GM12878 (cell line): ENCODE data around the gene PIERCE2. TPM values are rescaled to one million over a fixed set of nuclear protein-coding genes. Genes with fewer than 3 reads are reported as not detected.

Source experiments
- ATAC-seq: fragments of 200-7000 bp; cut with Tn5 transposase; 3 replicates; pipeline ENCODE4 v1.9.1; 2020; ENCODE audit warnings: mild to moderate bottlenecking, moderate library complexity
- BruUV-seq: library from RNA; stranded (reverse); fragments of 400-500 nt; replicated peaks from 2 replicates; lab custom pipeline; 2021; lab: Mats Ljungman, UMichigan
- CTCF ChIA-PET: fragments of 300-600 bp; sonication (Branson Sonifier 250); formaldehyde crosslinking; extraction: SDS; loops from one replicate; lab custom pipeline; 2021; ENCODE audit warnings: inconsistent platforms; lab: Yijun Ruan, JAX
- POLR2A ChIA-PET: fragments of 350-600 bp; formaldehyde crosslinking; extraction: SDS; loops from one replicate; lab custom pipeline; 2021; ENCODE audit warnings: inconsistent platforms; lab: Charles Lee
- RAD21 ChIA-PET: fragments of 300-600 bp; sonication (Branson Sonifier 250); formaldehyde crosslinking; loops from one replicate; lab custom pipeline; 2023; ENCODE audit warnings: antibody characterized with exemption; ENCODE audit not compliant: unreplicated experiment; lab: Charles Lee
- SMC1A ChIA-PET: fragments of 300-600 bp; sonication (Branson Sonifier 250); formaldehyde crosslinking; loops from one replicate; lab custom pipeline; 2023; ENCODE audit not compliant: unreplicated experiment, uncharacterized antibody; lab: Charles Lee
- DNase-seq: peaks from one replicate; pipeline ENCODE4 v3.0.0-alpha.2; 2011; ENCODE audit warnings: low read depth, low spot score
- FAIRE-seq: peaks from 3 replicates; lab custom pipeline; 2011; peaks lifted over from hg19 to GRCh38; lab: Jason Lieb, UNC
- H2AFZ ChIP-seq: 2 replicates; pipeline ENCODE4 v1.6.0; 2011; ENCODE audit warnings: low read depth, low read length, control low read depth; ENCODE audit not compliant: control insufficient read depth
- H3K27ac ChIP-seq: 2 replicates; pipeline ENCODE4 v1.5.1; 2011; ENCODE audit warnings: control low read depth; ENCODE audit not compliant: control insufficient read depth, insufficient read depth
- H3K27me3 ChIP-seq, 2 experiments: replicated peaks in 1 of 2; 2 replicates each; pipeline versions ENCODE4 v1.6.0 to v1.6.1; 2011; ENCODE audit warnings: low read length in 1 of 2; ENCODE audit not compliant: control insufficient read depth in 2 of 2, insufficient read depth in 2 of 2
- H3K36me3 ChIP-seq, 2 experiments: 2 replicates each; pipeline ENCODE4 v1.5.1; 2011; ENCODE audit warnings: low read length in 1 of 2; ENCODE audit not compliant: control insufficient read depth in 2 of 2, insufficient read depth in 2 of 2
- H3K4me1 ChIP-seq: 2 replicates; pipeline ENCODE4 v1.6.1; 2011; ENCODE audit warnings: mild to moderate bottlenecking, low read length, moderate library complexity, mixed read lengths; ENCODE audit not compliant: control insufficient read depth, insufficient read depth
- H3K4me2 ChIP-seq: 2 replicates; pipeline ENCODE4 v1.6.0; 2011; ENCODE audit warnings: control low read depth; ENCODE audit not compliant: control insufficient read depth, insufficient read depth
- H3K4me3 ChIP-seq: fragments of 200-600 bp; sonication (generic); 2 replicates; pipeline ENCODE4 v1.5.1; 2016
- H3K79me2 ChIP-seq: 2 replicates; pipeline ENCODE4 v1.6.0; 2011; ENCODE audit warnings: low read length; ENCODE audit not compliant: control insufficient read depth, insufficient read depth
- H3K9ac ChIP-seq: 2 replicates; pipeline ENCODE4 v1.8.0; 2011; ENCODE audit warnings: low read length, control low read depth, mixed read lengths; ENCODE audit not compliant: control insufficient read depth, insufficient read depth
- H3K9me3 ChIP-seq: replicated peaks from 3 replicates; pipeline ENCODE4 v1.5.1; 2011; ENCODE audit warnings: mild to moderate bottlenecking, low read length; ENCODE audit not compliant: control insufficient read depth, insufficient read depth
- H4K20me1 ChIP-seq: 2 replicates; pipeline ENCODE4 v1.6.0; 2011; ENCODE audit not compliant: control insufficient read depth, insufficient read depth
- CBX5 ChIP-seq: sonication (generic); IDR thresholded peaks from 2 replicates; pipeline ENCODE4 v1.6.1; 2016; ENCODE audit warnings: low read depth, moderate library complexity, mild to moderate bottlenecking, inconsistent platforms
- CTCF ChIP-seq, 3 experiments: IDR thresholded peaks in 2 of 3; conservative IDR thresholded peaks in 1 of 3; 2 replicates each; pipeline ENCODE4 v1.5.1; 2011; ENCODE audit warnings: low read depth in 3 of 3, low read length in 3 of 3, mild to moderate bottlenecking in 3 of 3, control low read depth in 2 of 3, moderate library complexity in 2 of 3, inconsistent platforms in 1 of 3, mixed read lengths in 1 of 3; ENCODE audit not compliant: control insufficient read depth in 2 of 3, insufficient read depth in 1 of 3; ENCODE audit errors: extremely low read depth in 1 of 3
- E2F4 ChIP-seq: IDR thresholded peaks from 2 replicates; pipeline ENCODE4 v1.6.1; 2012; ENCODE audit warnings: low read depth, low read length, improper control_type of control experiment
- EED ChIP-seq: sonication (generic); IDR thresholded peaks from 2 replicates; pipeline ENCODE4 v1.6.1; 2016; ENCODE audit warnings: antibody characterized with exemption, low read depth
- FOXM1 ChIP-seq: IDR thresholded peaks from 2 replicates; pipeline ENCODE4 v1.6.1; 2012; ENCODE audit warnings: low read depth, mild to moderate bottlenecking, inconsistent platforms, low read length, moderate library complexity
- KAT2A ChIP-seq: conservative IDR thresholded peaks from 2 replicates; pipeline ENCODE4 v1.6.1; 2011; ENCODE audit warnings: low read depth, low read length; ENCODE audit not compliant: control insufficient read depth
- MEF2B ChIP-seq: fragments of 450-650 bp; IDR thresholded peaks from 2 replicates; pipeline ENCODE4 v1.6.1; 2018; ENCODE audit warnings: mild to moderate bottlenecking, moderate library complexity; ENCODE audit not compliant: partially characterized antibody, poor library complexity, severe bottlenecking
- MXI1 ChIP-seq: fragments of 150-350 bp; IDR thresholded peaks from 2 replicates; pipeline ENCODE4 v1.6.1; 2011; ENCODE audit warnings: low read depth, mild to moderate bottlenecking, inconsistent platforms, low read length, improper control_type of control experiment
- NFIC ChIP-seq: IDR thresholded peaks from 2 replicates; pipeline ENCODE4 v1.6.1; 2012; ENCODE audit warnings: low read depth, mild to moderate bottlenecking, inconsistent platforms, low read length, moderate library complexity
- WGBS: methylation state at CpG from one replicate; pipeline ENCODE4 v1.1.6; 2016; ENCODE audit warnings: low lambda C conversion rate; ENCODE audit not compliant: insufficient replicate concordance, insufficient coverage; ENCODE audit errors: missing lambda C conversion rate; 5-methylcytosine and 5-hydroxymethylcytosine counted together
- in situ Hi-C: fragments of 300-500 bp; cut with MboI; formaldehyde crosslinking; loops from 9 replicates; pipeline ENCODE4 v1.14.3; 2018; ENCODE audit warnings: mixed read lengths
- intact Hi-C: fragments of 100-400 bp; cut with micrococcal nuclease; formaldehyde crosslinking; loops from one replicate; pipeline ENCODE4 v1.14.2; 2022; ENCODE audit not compliant: unreplicated experiment
- polyA plus RNA-seq, 11 experiments: library from polyadenylated mRNA; depleted of rRNA in 4 of 11; unstranded in 6 of 11; stranded (reverse) in 5 of 11; fragments of >200 nt; fragmentation: Nextera tagmentation in 4 of 11; fragmentation: Illumina TruSeq in 1 of 11; extraction: Ambion mirVana in 4 of 11; extraction: Trizol in 1 of 11; gene quantifications; 1 replicate in 1 of 11; 2 replicates in 10 of 11; pipeline versions ENCODE4 v1.2.1 to v1.2.3, GENCODE V29; 2011 to 2016; ENCODE audit warnings: inconsistent platforms in 2 of 11, missing spikeins in 2 of 11, low read depth in 1 of 11
- total RNA-seq, 4 experiments: library from RNA; depleted of rRNA in 3 of 4; stranded (reverse); fragments of >200 nt in 3 of 4; fragmentation: Illumina TruSeq in 1 of 4; extraction: Trizol in 1 of 4; gene quantifications; 2 replicates each; pipeline versions ENCODE4 v1.2.1 to v1.2.3, GENCODE V29; 2013 to 2021
- TF ChIP-seq, protein P1 (sequence below): fragments of 450-650 bp; IDR thresholded peaks from 2 replicates; pipeline ENCODE4 v1.6.1; 2017; ENCODE audit warnings: mild to moderate bottlenecking, moderate library complexity
- TF ChIP-seq, protein P2 (sequence below): IDR thresholded peaks from 2 replicates; pipeline ENCODE4 v1.6.1; 2011; ENCODE audit warnings: borderline replicate concordance, low read depth, mild to moderate bottlenecking, moderate library complexity, mixed read lengths, low read length; ENCODE audit not compliant: insufficient read depth; ENCODE audit errors: extremely low read length

The PIERCE2 gene
- total and polyA plus RNA-seq, 10 of the 15 experiments (the other 5 are each of a cell fraction or from before 2014, with no cell fraction given): 0.33 to 1.4 (median 0.89) TPM; not detected in 1

DNA sequence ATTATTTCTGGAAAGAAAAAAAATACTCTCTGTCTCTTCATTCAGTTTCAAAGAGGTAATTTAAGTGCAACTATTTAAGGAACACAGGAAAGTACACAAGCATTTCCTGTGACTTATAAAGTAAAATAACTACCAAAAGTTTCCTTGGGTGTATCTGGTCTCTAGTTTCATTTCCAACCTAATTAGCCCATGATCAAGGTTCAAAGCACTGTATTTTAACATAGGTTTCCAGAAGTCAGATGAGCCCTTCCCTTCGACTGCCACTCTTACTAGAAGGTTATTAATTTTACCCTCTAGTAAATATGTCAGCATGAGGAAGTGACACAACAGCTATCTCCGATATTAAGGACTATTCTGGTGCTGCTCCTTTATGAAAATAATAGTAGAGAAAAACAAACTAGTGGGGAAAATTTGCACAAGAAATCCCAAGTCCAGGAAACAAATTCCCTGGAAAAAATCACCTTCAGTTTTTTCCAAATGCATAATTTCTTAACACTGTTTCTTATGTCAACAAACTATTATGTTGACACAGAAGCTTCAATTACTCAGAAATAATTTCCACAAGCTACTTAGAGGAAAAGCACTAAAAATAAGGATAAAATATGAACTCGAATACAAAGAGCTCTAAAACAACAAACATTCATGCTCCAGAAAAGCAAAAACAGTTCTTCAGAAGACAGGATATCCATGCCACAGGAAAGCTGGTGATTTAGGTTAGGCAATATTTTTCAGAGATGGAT lies 35.4 kb upstream of the PIERCE2 start (continued):
- TF ChIP-seq, protein P1, sequence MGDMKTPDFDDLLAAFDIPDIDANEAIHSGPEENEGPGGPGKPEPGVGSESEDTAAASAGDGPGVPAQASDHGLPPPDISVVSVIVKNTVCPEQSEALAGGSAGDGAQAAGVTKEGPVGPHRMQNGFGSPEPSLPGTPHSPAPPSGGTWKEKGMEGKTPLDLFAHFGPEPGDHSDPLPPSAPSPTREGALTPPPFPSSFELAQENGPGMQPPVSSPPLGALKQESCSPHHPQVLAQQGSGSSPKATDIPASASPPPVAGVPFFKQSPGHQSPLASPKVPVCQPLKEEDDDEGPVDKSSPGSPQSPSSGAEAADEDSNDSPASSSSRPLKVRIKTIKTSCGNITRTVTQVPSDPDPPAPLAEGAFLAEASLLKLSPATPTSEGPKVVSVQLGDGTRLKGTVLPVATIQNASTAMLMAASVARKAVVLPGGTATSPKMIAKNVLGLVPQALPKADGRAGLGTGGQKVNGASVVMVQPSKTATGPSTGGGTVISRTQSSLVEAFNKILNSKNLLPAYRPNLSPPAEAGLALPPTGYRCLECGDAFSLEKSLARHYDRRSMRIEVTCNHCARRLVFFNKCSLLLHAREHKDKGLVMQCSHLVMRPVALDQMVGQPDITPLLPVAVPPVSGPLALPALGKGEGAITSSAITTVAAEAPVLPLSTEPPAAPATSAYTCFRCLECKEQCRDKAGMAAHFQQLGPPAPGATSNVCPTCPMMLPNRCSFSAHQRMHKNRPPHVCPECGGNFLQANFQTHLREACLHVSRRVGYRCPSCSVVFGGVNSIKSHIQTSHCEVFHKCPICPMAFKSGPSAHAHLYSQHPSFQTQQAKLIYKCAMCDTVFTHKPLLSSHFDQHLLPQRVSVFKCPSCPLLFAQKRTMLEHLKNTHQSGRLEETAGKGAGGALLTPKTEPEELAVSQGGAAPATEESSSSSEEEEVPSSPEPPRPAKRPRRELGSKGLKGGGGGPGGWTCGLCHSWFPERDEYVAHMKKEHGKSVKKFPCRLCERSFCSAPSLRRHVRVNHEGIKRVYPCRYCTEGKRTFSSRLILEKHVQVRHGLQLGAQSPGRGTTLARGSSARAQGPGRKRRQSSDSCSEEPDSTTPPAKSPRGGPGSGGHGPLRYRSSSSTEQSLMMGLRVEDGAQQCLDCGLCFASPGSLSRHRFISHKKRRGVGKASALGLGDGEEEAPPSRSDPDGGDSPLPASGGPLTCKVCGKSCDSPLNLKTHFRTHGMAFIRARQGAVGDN: no peak
- TF ChIP-seq MXI1 (no peak), NFIC (peak; percentile 20; the same call in 1 of the 2 replicates), MEF2B (peak; percentile 44), KAT2A (no peak), EED (no peak), FOXM1 (no peak)

DNA sequence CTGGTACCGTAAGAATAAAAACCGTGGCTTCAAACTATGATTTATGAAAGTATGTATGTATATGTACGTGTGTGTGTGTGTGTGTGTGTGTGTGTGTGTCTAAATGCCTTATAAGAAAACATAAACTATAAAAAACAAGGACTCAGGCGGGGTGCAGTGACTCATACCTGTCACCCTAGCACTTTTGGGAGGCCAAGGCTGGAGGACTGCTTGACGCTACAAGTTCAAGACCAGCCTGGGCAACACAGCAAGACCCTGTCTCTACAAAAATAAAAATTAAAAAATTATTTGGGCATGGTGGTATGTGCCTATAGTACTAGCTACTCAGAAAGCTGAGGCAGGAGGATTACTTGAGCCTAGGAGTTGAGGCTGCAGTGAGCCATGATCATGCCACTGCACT lies 29.2 kb upstream of the PIERCE2 start:
- no peaks in the 10 kb centered on the region for H3K9me3 ChIP-seq
- no peak overlapping the region for H2AFZ ChIP-seq
- H3K27me3 ChIP-seq: no peaks in the 10 kb centered on the region
- H3K36me3 ChIP-seq: peaks cover 0 to 4% of the 10 kb centered on the region in 2 experiments; a peak in 1 of 4 replicates
- H3K9ac ChIP-seq: no peak overlapping the region
- POLR2A ChIA-PET: no interaction called here
- H3K4me2 ChIP-seq: no peak overlapping the region
- no peaks in the 10 kb centered on the region for H4K20me1 ChIP-seq
- in situ Hi-C loops (no loop called here), intact Hi-C loops (no loop called here)
- FAIRE-seq: no peak
- ATAC-seq: no peak
- CTCF ChIA-PET: no interaction called here
- no TSS peak for BruUV-seq
- SMC1A ChIA-PET: no interaction called here
- RAD21 ChIA-PET: no interaction called here
- H3K4me1 ChIP-seq: no peaks in the 10 kb centered on the region
- DNase-seq: no peak
- no peak overlapping the region for H3K4me3 ChIP-seq
- no peaks in the 10 kb centered on the region for H3K79me2 ChIP-seq
- no peak overlapping the region for H3K27ac ChIP-seq
- WGBS: 91% methylated on average over 5 of the region's 5 CpGs
- TF ChIP-seq CTCF (IDR thresholded peaks at IDR 0.05 in 2 of 3, conservative IDR thresholded peaks at IDR 0.05 in 1 of 3; ENCODE audit: control insufficient read depth in 2 of 3, extremely low read depth in 1 of 3, insufficient read depth in 1 of 3, low read depth in 3 of 3, low read length in 3 of 3): no peak
- TF ChIP-seq E2F4: no peak
- TF ChIP-seq CBX5: no peak
- TF ChIP-seq, protein P2, sequence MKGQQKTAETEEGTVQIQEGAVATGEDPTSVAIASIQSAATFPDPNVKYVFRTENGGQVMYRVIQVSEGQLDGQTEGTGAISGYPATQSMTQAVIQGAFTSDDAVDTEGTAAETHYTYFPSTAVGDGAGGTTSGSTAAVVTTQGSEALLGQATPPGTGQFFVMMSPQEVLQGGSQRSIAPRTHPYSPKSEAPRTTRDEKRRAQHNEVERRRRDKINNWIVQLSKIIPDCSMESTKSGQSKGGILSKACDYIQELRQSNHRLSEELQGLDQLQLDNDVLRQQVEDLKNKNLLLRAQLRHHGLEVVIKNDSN: no peak
